H9 (cell line): Measurements from ENCODE around the gene MYH11. TPM values are rescaled to one million over a fixed set of nuclear protein-coding genes. Genes with fewer than 3 reads are reported as not detected.

ENCODE experiments used
- DNase-seq: peaks from one replicate; pipeline ENCODE4 v3.0.0-alpha.2; 2017
- H2AFZ ChIP-seq: one replicate; pipeline ENCODE4 v1.6.1; 2013; ENCODE audit warnings: mild to moderate bottlenecking, low read length, control low read depth, moderate library complexity
- H2AK5ac ChIP-seq: 2 replicates; pipeline ENCODE4 v1.6.1; 2013; ENCODE audit warnings: low read length, control low read depth, mixed read lengths; ENCODE audit not compliant: insufficient read length
- H2BK120ac ChIP-seq: one replicate; pipeline ENCODE4 v1.6.1; 2013; ENCODE audit warnings: low read depth, mild to moderate bottlenecking, low read length, control low read depth, inconsistent platforms; ENCODE audit not compliant: poor library complexity, severe bottlenecking
- H2BK12ac ChIP-seq: 2 replicates; pipeline ENCODE4 v1.6.1; 2013; ENCODE audit warnings: low read length, control low read depth, mixed read lengths, low read depth; ENCODE audit not compliant: insufficient read length
- H2BK15ac ChIP-seq: 2 replicates; pipeline ENCODE4 v1.6.1; 2013; ENCODE audit warnings: low read depth, low read length, control low read depth
- H2BK20ac ChIP-seq: one replicate; pipeline ENCODE4 v1.6.1; 2013; ENCODE audit warnings: low read depth, mild to moderate bottlenecking, low read length, control low read depth, inconsistent platforms; ENCODE audit not compliant: poor library complexity, severe bottlenecking
- H2BK5ac ChIP-seq: 2 replicates; pipeline ENCODE4 v1.6.1; 2013; ENCODE audit warnings: low read length, control low read depth, mixed read lengths; ENCODE audit not compliant: insufficient read length
- H3K14ac ChIP-seq: 2 replicates; pipeline ENCODE4 v1.6.1; 2013; ENCODE audit warnings: low read length, control low read depth; ENCODE audit not compliant: insufficient read depth
- H3K18ac ChIP-seq: 2 replicates; pipeline ENCODE4 v1.6.1; 2013; ENCODE audit warnings: low read depth, mild to moderate bottlenecking, mixed read lengths, low read length, control low read depth; ENCODE audit not compliant: insufficient read length
- H3K23ac ChIP-seq: 2 replicates; pipeline ENCODE4 v1.6.1; 2013; ENCODE audit warnings: low read length, control low read depth, mixed read lengths, low read depth; ENCODE audit not compliant: insufficient read length
- H3K23me2 ChIP-seq: 2 replicates; pipeline ENCODE4 v1.6.1; 2013; ENCODE audit warnings: low read depth, mild to moderate bottlenecking, mixed read lengths, low read length, control low read depth; ENCODE audit not compliant: insufficient read length, poor library complexity, severe bottlenecking
- H3K27ac ChIP-seq: 2 replicates; pipeline ENCODE4 v1.5.1; 2013; ENCODE audit warnings: low read length, control low read depth, mixed read lengths, low read depth; ENCODE audit not compliant: insufficient read length
- H3K27me3 ChIP-seq: 2 replicates; pipeline ENCODE4 v1.6.1; 2013; ENCODE audit warnings: low read length, control low read depth, inconsistent platforms; ENCODE audit not compliant: insufficient read depth
- H3K4ac ChIP-seq: 2 replicates; pipeline ENCODE4 v1.6.1; 2013; ENCODE audit warnings: low read depth, mild to moderate bottlenecking, control low read depth, inconsistent platforms, low read length, moderate library complexity
- H3K4me1 ChIP-seq: 2 replicates; pipeline ENCODE4 v1.6.1; 2013; ENCODE audit warnings: low read length, control low read depth, inconsistent platforms; ENCODE audit not compliant: insufficient read depth
- H3K4me2 ChIP-seq: 2 replicates; pipeline ENCODE4 v1.6.1; 2013; ENCODE audit warnings: low read length, control low read depth, mixed read lengths; ENCODE audit not compliant: insufficient read length, insufficient read depth
- H3K56ac ChIP-seq: 2 replicates; pipeline ENCODE4 v1.6.1; 2013; ENCODE audit warnings: low read depth, mild to moderate bottlenecking, mixed read lengths, low read length, control low read depth; ENCODE audit not compliant: insufficient read length
- H3K79me1 ChIP-seq: 2 replicates; pipeline ENCODE4 v1.6.1; 2013; ENCODE audit warnings: low read depth, mild to moderate bottlenecking, moderate library complexity, low read length, control low read depth, inconsistent platforms; ENCODE audit not compliant: insufficient read depth, poor library complexity, severe bottlenecking
- H3K79me2 ChIP-seq: 2 replicates; pipeline ENCODE4 v1.6.1; 2013; ENCODE audit warnings: low read length, control low read depth, inconsistent platforms; ENCODE audit not compliant: insufficient read depth
- H3K9ac ChIP-seq: 2 replicates; pipeline ENCODE4 v1.6.1; 2013; ENCODE audit warnings: low read length, control low read depth, mixed read lengths; ENCODE audit not compliant: insufficient read length; ENCODE audit errors: extremely low read depth
- H3K9me3 ChIP-seq: one replicate; pipeline ENCODE4 v1.6.1; 2013; ENCODE audit warnings: low read depth, low read length, inconsistent platforms; ENCODE audit not compliant: control insufficient read depth
- H3T11ph ChIP-seq: one replicate; pipeline ENCODE4 v1.6.1; 2013; ENCODE audit warnings: mild to moderate bottlenecking, low read length, control low read depth, inconsistent platforms
- H4K20me1 ChIP-seq: one replicate; pipeline ENCODE4 v1.6.1; 2013; ENCODE audit not compliant: control insufficient read depth, insufficient read length, insufficient read depth
- H4K5ac ChIP-seq: 2 replicates; pipeline ENCODE4 v1.6.1; 2013; ENCODE audit warnings: low read depth, mild to moderate bottlenecking, mixed read lengths, low read length, control low read depth; ENCODE audit not compliant: insufficient read length
- H4K8ac ChIP-seq: replicated peaks from 2 replicates; pipeline ENCODE4 v1.6.1; 2013; ENCODE audit warnings: low read length, control low read depth, mixed read lengths, low read depth; ENCODE audit not compliant: insufficient read length
- H4K91ac ChIP-seq: 2 replicates; pipeline ENCODE4 v1.6.1; 2013; ENCODE audit warnings: low read depth, mild to moderate bottlenecking, moderate library complexity, mixed read lengths, low read length, control low read depth; ENCODE audit not compliant: insufficient read length
- H3K27ac Mint-ChIP-seq, 3 experiments: 2 replicates in 2 of 3; 3 replicates in 1 of 3; pipeline ENCODE4 v1.8.0; 2020 to 2021; ENCODE audit warnings: mixed read lengths in 3 of 3, mild to moderate bottlenecking in 1 of 3, moderate library complexity in 1 of 3
- H3K27me3 Mint-ChIP-seq: 2 replicates; pipeline ENCODE4 v1.8.0; 2021; ENCODE audit warnings: low read depth, mild to moderate bottlenecking, moderate library complexity, mixed read lengths
- H3K36me3 Mint-ChIP-seq, 3 experiments: 2 replicates in 2 of 3; 3 replicates in 1 of 3; pipeline ENCODE4 v1.8.0; 2020 to 2021; ENCODE audit warnings: low read depth in 3 of 3, mixed read lengths in 3 of 3; ENCODE audit not compliant: insufficient read depth in 1 of 3
- H3K4me1 Mint-ChIP-seq, 2 experiments: 2 replicates each; pipeline ENCODE4 v1.8.0; 2020; ENCODE audit warnings: mixed read lengths in 2 of 2
- H3K4me3 Mint-ChIP-seq, 2 experiments: 2 replicates in 1 of 2; 3 replicates in 1 of 2; pipeline ENCODE4 v1.8.0; 2020 to 2021; ENCODE audit warnings: mild to moderate bottlenecking in 2 of 2, mixed read lengths in 2 of 2, moderate library complexity in 1 of 2
- H3K9me3 Mint-ChIP-seq, 2 experiments: 2 replicates in 1 of 2; 3 replicates in 1 of 2; pipeline ENCODE4 v1.8.0; 2020; ENCODE audit warnings: mild to moderate bottlenecking in 2 of 2, mixed read lengths in 2 of 2, moderate library complexity in 1 of 2
- WGBS: extraction: QIAGEN DNeasy Blood & Tissue Kit; methylation state at CpG from one replicate; pipeline ENCODE4 v1.1.7; 2013; ENCODE audit warnings: missing lambda C conversion rate, low lambda C conversion rate, mixed read lengths; ENCODE audit not compliant: insufficient read length; ENCODE audit errors: extremely low coverage; 5-methylcytosine and 5-hydroxymethylcytosine counted together
- total RNA-seq: library from RNA; stranded (reverse); gene quantifications from 2 replicates; pipeline ENCODE4 v1.2.1, GENCODE V29; 2021
- TF ChIP-seq, protein P1 (sequence below): fragments of 200-600 bp; sonication (generic); conservative IDR thresholded peaks from 3 replicates; pipeline ENCODE4 v1.8.0; 2021; ENCODE audit warnings: antibody characterized with exemption, mild to moderate bottlenecking

MYH11 gene
- total RNA-seq, 1 experiment from 2014 or later, result 0.42 TPM

DNA sequence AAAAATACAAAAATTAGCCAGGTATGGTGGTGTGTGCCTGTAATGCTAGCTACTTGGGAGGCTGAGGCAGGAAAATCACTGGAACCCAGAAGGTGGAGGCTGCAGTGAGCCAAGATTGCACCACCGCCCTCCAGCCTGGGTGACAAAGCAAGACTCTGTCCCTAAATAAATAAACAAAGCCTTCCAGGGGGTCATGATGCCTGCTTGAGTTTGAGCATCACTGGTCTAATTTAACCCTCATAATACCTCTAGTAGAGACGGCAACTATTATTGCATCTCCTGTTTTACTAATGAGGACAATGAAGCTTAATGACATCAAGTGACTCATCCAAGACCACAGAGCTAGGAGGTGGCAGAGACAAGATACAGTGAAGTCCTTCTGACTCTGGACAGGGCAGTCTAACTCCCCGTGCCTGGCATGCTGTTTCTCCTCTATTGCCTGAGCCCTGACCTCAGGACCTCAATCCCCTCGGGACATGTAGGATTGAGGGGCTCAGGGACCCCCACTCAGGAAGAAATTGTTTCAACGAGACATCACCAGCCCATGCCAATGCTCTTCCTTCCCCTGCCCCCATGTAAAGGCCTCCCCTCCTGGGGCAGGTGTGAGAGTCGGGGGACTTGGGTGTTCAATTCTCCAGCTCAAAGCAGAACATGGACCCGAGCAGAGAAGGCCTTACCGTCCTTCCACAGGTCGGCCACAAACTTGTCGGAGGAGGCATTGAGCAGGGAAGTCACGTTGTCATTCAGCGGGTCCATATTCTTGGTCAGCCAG lies 103.9 kb downstream of the MYH11 start:
- H3K27me3 Mint-ChIP-seq, result peaks cover 7% of the 10 kb centered on the region
- no peak overlapping the region for H3K56ac ChIP-seq

More for the DNA sequence above, 103.9 kb downstream of the MYH11 start:
- Mint-ChIP-seq H3K9me3 (no peaks in the 10 kb centered on the region), H3K36me3 (no peaks in the 10 kb centered on the region), H3K4me3 (no peak overlapping the region), H3K4me1 (0 out of 4 replicates have a peak, but pooled peaks cover 0 to 4% of the 10 kb centered on the region in 2 experiments), H3K27ac (no peak overlapping the region; a peak in 1 of 7 replicates)
- Histone ChIP-seq H3K14ac (no peak overlapping the region), H3K9ac (no peak overlapping the region), H2BK12ac (no peak overlapping the region), H3K4ac (no peak overlapping the region), H3K4me1 (no peaks in the 10 kb centered on the region), H3K18ac (no peak overlapping the region), H3K23me2 (no peaks in the 10 kb centered on the region), H4K8ac (no peak overlapping the region), H2AK5ac (no peak overlapping the region), H3K4me2 (no peak overlapping the region), H3K23ac (no peak overlapping the region), H2BK15ac (no peak overlapping the region), H2BK5ac (no peak overlapping the region), H3K79me1 (no peaks in the 10 kb centered on the region), H3T11ph (no peak overlapping the region), H3K79me2 (no peaks in the 10 kb centered on the region), H2BK20ac (no peak overlapping the region), H2BK120ac (no peak overlapping the region), H4K20me1 (no peaks in the 10 kb centered on the region), H4K5ac (no peak overlapping the region), H3K9me3 (no peaks in the 10 kb centered on the region), H4K91ac (no peak overlapping the region), H3K27ac (no peak overlapping the region), H2AFZ (no peak overlapping the region), H3K27me3 (no peaks in the 10 kb centered on the region)
- TF ChIP-seq, protein P1, sequence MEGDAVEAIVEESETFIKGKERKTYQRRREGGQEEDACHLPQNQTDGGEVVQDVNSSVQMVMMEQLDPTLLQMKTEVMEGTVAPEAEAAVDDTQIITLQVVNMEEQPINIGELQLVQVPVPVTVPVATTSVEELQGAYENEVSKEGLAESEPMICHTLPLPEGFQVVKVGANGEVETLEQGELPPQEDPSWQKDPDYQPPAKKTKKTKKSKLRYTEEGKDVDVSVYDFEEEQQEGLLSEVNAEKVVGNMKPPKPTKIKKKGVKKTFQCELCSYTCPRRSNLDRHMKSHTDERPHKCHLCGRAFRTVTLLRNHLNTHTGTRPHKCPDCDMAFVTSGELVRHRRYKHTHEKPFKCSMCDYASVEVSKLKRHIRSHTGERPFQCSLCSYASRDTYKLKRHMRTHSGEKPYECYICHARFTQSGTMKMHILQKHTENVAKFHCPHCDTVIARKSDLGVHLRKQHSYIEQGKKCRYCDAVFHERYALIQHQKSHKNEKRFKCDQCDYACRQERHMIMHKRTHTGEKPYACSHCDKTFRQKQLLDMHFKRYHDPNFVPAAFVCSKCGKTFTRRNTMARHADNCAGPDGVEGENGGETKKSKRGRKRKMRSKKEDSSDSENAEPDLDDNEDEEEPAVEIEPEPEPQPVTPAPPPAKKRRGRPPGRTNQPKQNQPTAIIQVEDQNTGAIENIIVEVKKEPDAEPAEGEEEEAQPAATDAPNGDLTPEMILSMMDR, result no peak
- no peak for DNase-seq
- no CpG with 5 or more reads among the region's 12 CpGs for WGBS
